SK-N-MC (cell line): Measurements from ENCODE around the gene NDOR1.
"Not testable (repeated sequence)": the region's sequence is repeated elsewhere in the genome, so short reads cannot be mapped to it uniquely, and the experiment has no call there.

Source experiments
- DNase-seq: peaks from one replicate; pipeline ENCODE4 v3.0.0-alpha.2; 2011; ENCODE audit warnings: low read depth, low spot score
- H3K27ac ChIP-seq: fragments of 200-600 bp; sonication (generic); 2 replicates; pipeline ENCODE4 v1.5.1; 2016; ENCODE audit warnings: mixed run types
- H3K36me3 ChIP-seq: fragments of 200-600 bp; sonication (generic); 2 replicates; pipeline ENCODE4 v1.6.1; 2017; ENCODE audit warnings: antibody characterized with exemption, low read length, mixed read lengths; ENCODE audit not compliant: insufficient read depth
- H3K4me3 ChIP-seq: fragments of 200-600 bp; sonication (generic); 2 replicates; pipeline ENCODE4 v1.5.1; 2016
- H3K9ac ChIP-seq: fragments of 200-600 bp; sonication (generic); 2 replicates; pipeline ENCODE4 v1.8.0; 2017; ENCODE audit warnings: mixed run types, mixed read lengths; ENCODE audit not compliant: insufficient read length
- H3K9me3 ChIP-seq: fragments of 200-600 bp; sonication (generic); 2 replicates; pipeline ENCODE4 v1.6.1; 2017; ENCODE audit warnings: low read depth, mild to moderate bottlenecking, antibody characterized with exemption, low read length, moderate library complexity, mixed read lengths
- EZH2 ChIP-seq: fragments of 200-600 bp; sonication (generic); IDR thresholded peaks from one replicate; pipeline ENCODE4 v1.6.1; 2017; ENCODE audit warnings: antibody characterized with exemption
- FOXP2 ChIP-seq: optimal IDR thresholded peaks from 2 replicates; pipeline ENCODE3; 2011; ENCODE audit warnings: mild to moderate bottlenecking, moderate library complexity; ENCODE audit not compliant: insufficient read depth; ENCODE audit errors: extremely low read length, control extremely low read depth
- POLR2AphosphoS5 ChIP-seq: IDR thresholded peaks from 2 replicates; pipeline ENCODE4 v1.6.1; 2012; ENCODE audit warnings: mild to moderate bottlenecking, low read depth, low read length, borderline replicate concordance

The NDOR1 gene

GRCh38 chr9:137240841-137241489 is 35.5 kb downstream of the NDOR1 start, which contains the start of gene TUBB4B:
TUBB4B (plus strand) TSS chr9:137241287; CDS start chr9:137241361, 74 bp downstream.
- Histone ChIP-seq H3K9ac (peak within 1 kb of the TSS; percentile 91), H3K4me3 (peak within 1 kb of the TSS; percentile 90)
- TF ChIP-seq FOXP2 (peak; percentile 66), EZH2 (no peak), POLR2AphosphoS5 (peak; percentile 100)

GRCh38 chr9:137241490-137242268 is 36.2 kb downstream of the NDOR1 start:
- H3K36me3 ChIP-seq, result peaks cover 21% of the 10 kb centered on the region
- H3K9me3 ChIP-seq, result no peaks in the 10 kb centered on the region
- H3K4me3 ChIP-seq, result peak overlapping the region; percentile 90
- H3K9ac ChIP-seq, result peak overlapping the region; percentile 91
- H3K27ac ChIP-seq, result no peak overlapping the region
- no peak for DNase-seq
- TF ChIP-seq EZH2 (no peak), POLR2AphosphoS5 (no peak), FOXP2 (no peak)

More at GRCh38 chr9:137240841-137241489, 35.5 kb downstream of the NDOR1 start, which contains the start of gene TUBB4B:
- peak within 1 kb of the TSS; percentile 85 for H3K27ac ChIP-seq
- peaks cover 21% of the 10 kb centered on the region for H3K36me3 ChIP-seq
- peak; percentile 100 for DNase-seq
- H3K9me3 ChIP-seq, result no peaks in the 10 kb centered on the region

- DNase-seq, result no peak
- Histone ChIP-seq H3K4me3 (peak overlapping the region; percentile 90), H3K9me3 (no peaks in the 10 kb centered on the region), H3K9ac (peak overlapping the region; percentile 91), H3K36me3 (peaks cover 21% of the 10 kb centered on the region), H3K27ac (no peak overlapping the region)
- TF ChIP-seq FOXP2, result no peak
- TF ChIP-seq EZH2, result no peak
- no peak; the same call in 1 of the 2 replicates for TF ChIP-seq POLR2AphosphoS5
Observed at GRCh38 chr9:137242269-137243203, 37.0 kb downstream of the NDOR1 start.

GRCh38 chr9:137243266-137243625 is 37.7 kb downstream of the NDOR1 start:
- H3K4me3 ChIP-seq, H3K9me3 ChIP-seq, H3K27ac ChIP-seq, H3K9ac ChIP-seq, DNase-seq: not testable (repeated sequence)
- peaks cover 21% of the 10 kb centered on the region for H3K36me3 ChIP-seq

- no peak for TF ChIP-seq EZH2
- H3K36me3 ChIP-seq, result peaks cover 21% of the 10 kb centered on the region
- DNase-seq, result no peak
- no peak overlapping the region for H3K9ac ChIP-seq
- H3K4me3 ChIP-seq, result no peak overlapping the region
- H3K9me3 ChIP-seq, result no peaks in the 10 kb centered on the region
- no peak overlapping the region for H3K27ac ChIP-seq
Observed at GRCh38 chr9:137243626-137244485, 38.4 kb downstream of the NDOR1 start.

- Histone ChIP-seq H3K9ac (no peak overlapping the region), H3K27ac (no peak overlapping the region)
- TF ChIP-seq EZH2 (no peak), FOXP2 (no peak), POLR2AphosphoS5 (no peak)
Observed at GRCh38 chr9:137244486-137245449, 39.3 kb downstream of the NDOR1 start.

More at GRCh38 chr9:137244486-137245449, 39.3 kb downstream of the NDOR1 start:
- Histone ChIP-seq H3K9me3 (no peaks in the 10 kb centered on the region), H3K4me3 (no peak overlapping the region), H3K36me3 (peaks cover 21% of the 10 kb centered on the region)
- no peak for DNase-seq
